ENCODE data around the gene REG1A.

REG1A gene

DNA sequence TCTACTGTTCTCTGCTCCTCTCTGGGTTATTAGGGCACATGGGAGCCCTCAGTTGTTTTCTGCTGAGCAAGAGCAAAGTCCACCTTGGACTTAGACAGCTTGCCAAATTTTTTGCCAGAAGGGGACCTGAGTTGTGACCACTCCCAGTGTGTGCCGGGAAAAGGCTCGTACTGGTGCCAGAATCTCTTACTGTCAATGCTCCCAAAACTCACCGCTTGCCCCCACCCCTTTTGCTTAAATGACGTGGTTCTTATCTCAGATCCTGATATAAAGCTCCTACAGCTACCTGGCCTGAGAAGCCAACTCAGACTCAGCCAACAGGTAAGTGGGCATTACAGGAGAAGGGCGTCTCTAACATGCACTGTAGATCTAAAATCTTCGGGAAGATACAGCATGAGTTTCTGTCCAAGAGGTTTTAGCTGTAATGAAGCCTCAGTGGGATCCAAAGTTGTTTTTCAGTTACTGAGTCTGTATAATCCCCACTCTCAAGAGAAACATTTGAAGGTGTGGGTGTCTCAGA, at the start of gene REG1A:
Gene REG1A, plus strand, starts transcription at position 295 of the 520 bp plus-strand sequence. CDS start 374 bp downstream, outside the sequence.
- TF ChIP-seq POLR2A (IDR thresholded peaks at IDR 0.05; ENCODE audit: low read length) (no peak), GATA1 (IDR thresholded peaks at IDR 0.05; ENCODE audit: low read depth, low read length) (no peak)
- no peak for DNase-seq

DNA sequence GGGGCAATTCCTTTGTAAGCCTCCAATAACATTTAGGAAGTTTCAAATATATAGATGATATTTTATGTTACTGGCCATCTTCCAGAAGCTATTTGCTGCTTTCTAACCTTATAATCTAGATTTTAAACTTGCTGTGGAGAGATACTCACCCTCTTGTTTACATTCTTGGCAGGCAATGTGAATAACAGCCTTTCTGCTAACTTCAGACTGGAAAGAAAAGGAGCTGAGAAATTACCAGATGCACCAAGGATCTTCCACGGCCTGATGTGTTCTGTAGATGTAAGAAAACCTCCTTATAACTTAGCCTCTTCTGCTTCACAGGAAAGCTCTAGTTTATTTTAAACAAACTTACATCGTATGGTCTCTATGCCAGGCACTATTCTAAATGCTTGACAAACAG, 49.2 kb upstream of the REG1A start:
- no peak for TF ChIP-seq POLR2A (IDR thresholded peaks at IDR 0.05; ENCODE audit: low read length)
- no peak for TF ChIP-seq GATA1 (IDR thresholded peaks at IDR 0.05; ENCODE audit: low read depth, low read length)
- no peak for DNase-seq

- TF ChIP-seq GATA1 (IDR thresholded peaks at IDR 0.05; ENCODE audit: low read depth, low read length) (no peak), POLR2A (IDR thresholded peaks at IDR 0.05; ENCODE audit: low read length) (no peak)
- DNase-seq, result no peak
Measured at GRCh38 chr2:79082987-79083386, 37.3 kb upstream of the REG1A start.

GRCh38 chr2:79083597-79084251, 36.6 kb upstream of the REG1A start:
- DNase-seq, result peak; percentile 1 to 50
- no peak for TF ChIP-seq POLR2A (IDR thresholded peaks at IDR 0.05; ENCODE audit: low read length)
- TF ChIP-seq GATA1 (IDR thresholded peaks at IDR 0.05; ENCODE audit: low read depth, low read length), result no peak

GRCh38 chr2:79084495-79085135, 35.7 kb upstream of the REG1A start:
- no peak for DNase-seq
- TF ChIP-seq GATA1 (IDR thresholded peaks at IDR 0.05; ENCODE audit: low read depth, low read length) (no peak), POLR2A (IDR thresholded peaks at IDR 0.05; ENCODE audit: low read length) (no peak)

DNA sequence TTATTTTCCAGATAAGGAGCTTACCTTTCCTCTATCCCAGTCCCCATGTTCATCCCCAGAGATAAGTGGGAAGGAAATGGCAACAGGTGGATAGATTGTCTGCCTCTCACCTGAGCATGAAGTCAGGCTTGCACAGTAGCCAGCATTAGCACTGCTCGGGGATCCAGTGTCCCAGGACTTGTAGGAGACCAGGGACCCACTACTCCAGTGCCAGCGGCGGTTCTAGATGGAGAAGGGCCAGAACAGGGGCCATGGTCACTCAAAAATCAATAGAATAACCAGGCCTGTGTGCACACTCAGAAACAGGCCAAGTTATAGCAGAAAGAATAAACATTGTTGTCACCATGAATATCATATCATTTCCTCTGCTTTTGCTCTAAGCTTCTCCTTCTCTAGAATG, 34.9 kb upstream of the REG1A start:
- no peak for TF ChIP-seq POLR2A (IDR thresholded peaks at IDR 0.05; ENCODE audit: low read length)
- no peak for TF ChIP-seq GATA1 (IDR thresholded peaks at IDR 0.05; ENCODE audit: low read depth, low read length)

GRCh38 chr2:79086255-79086654, 34.0 kb upstream of the REG1A start:
- DNase-seq, result no peak
- TF ChIP-seq GATA1 (IDR thresholded peaks at IDR 0.05; ENCODE audit: low read depth, low read length) (no peak), POLR2A (IDR thresholded peaks at IDR 0.05; ENCODE audit: low read length) (no peak)

More for the DNA sequence above, 34.9 kb upstream of the REG1A start:
- no peak for DNase-seq

DNA sequence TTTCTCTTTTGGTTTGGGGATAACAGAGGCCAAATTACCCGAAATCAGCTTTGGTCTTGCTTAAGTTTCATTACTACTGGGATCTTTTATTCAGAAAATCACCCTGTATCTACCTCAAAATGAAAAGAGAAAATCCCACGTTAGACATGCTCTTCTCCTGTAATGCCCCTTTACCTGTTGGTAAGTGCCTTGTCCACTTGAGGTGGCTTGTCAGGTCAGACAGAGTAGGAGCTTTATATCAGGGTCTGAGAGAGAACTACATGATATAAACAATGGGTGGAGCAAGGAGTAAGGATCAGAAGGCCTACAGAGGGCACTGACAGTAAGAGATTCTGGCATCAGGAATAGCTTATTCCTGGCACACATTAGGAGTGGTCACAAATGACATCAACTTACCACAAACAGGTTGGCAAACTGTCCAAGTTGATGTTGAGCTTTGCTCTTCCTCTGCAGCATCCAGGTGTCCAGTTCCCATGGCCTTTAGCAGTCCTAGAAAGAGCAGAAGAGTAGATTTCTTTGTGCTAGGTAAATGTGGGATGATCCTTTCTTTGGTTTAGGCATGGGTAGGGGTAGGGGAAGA, 32.4 kb upstream of the REG1A start, which contains the start of gene REG1B:
Gene REG1B, minus strand, starts transcription at position 209 of the 580 bp plus-strand sequence. CDS start 381 bp downstream, outside the sequence.
- DNase-seq, result no peak
- TF ChIP-seq GATA1 (IDR thresholded peaks at IDR 0.05; ENCODE audit: low read depth, low read length) (no peak), POLR2A (IDR thresholded peaks at IDR 0.05; ENCODE audit: low read length) (no peak)

DNA sequence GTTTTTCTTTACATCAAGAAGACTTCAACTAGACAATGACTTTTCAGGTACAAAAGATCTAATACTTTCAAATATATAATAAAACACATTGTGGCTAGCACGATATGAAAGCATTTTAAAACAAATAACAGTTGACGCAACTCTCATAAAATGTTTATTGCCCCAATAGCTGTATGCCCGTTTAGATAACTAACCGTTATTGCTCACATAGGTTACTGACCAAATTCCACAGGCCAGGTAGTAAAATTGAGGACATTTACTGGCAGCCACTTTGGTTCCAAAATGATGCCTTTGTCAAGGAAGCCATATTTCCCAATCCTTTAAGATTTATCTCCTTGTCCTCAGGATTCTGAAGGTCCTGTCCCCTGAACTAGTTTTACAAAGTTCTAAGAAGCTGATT, 29.6 kb upstream of the REG1A start:
- TF ChIP-seq POLR2A (IDR thresholded peaks at IDR 0.05; ENCODE audit: low read length) (no peak), GATA1 (IDR thresholded peaks at IDR 0.05; ENCODE audit: low read depth, low read length) (no peak)
- no peak for DNase-seq

DNA sequence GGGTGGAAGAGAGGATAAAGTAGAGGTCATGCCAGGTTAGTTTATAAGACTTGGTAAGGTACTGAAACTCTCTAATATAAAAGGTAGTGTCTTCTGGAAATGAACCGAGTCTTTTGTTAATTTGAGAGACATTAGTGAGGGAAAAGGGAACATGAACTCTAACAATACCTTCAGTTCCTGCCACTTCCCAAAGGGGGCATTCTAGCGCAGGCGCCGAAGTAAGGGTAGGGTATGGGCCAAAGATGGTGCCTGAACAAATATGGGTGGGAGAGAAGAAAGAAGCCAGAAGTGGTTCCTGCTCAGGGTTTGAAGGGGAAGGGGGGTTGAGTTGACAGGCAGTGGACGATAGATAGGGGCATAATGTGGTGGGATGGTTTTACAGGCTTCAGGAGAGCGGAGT, 22.4 kb upstream of the REG1A start:
- TF ChIP-seq GATA1 (IDR thresholded peaks at IDR 0.05; ENCODE audit: low read depth, low read length) (no peak), POLR2A (IDR thresholded peaks at IDR 0.05; ENCODE audit: low read length) (no peak)
- DNase-seq, result no peak

- TF ChIP-seq GATA1 (IDR thresholded peaks at IDR 0.05; ENCODE audit: low read depth, low read length) (no peak), POLR2A (IDR thresholded peaks at IDR 0.05; ENCODE audit: low read length) (no peak)
- DNase-seq, result no peak
Measured at GRCh38 chr2:79099140-79099686, 21.1 kb upstream of the REG1A start.

DNA sequence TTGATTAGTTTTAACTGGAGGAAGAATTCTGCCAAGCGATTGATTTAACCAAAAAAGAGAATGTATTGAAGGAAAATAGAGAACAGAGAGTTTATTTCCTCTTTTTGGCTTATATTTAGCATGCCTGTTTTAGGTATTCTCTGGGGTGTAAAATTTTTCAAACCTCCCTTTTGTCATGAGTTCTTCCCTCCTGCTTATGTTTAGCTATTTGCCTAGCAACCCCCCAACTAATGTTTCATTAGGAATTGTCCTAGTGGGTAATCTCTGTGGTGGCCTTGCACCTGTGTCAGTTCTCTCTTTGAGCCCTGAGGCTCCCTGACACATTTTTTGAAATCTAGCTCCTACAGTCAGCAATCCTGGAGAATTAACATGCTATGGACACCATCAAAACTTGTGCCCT, 20.0 kb upstream of the REG1A start:
- no peak for DNase-seq
- TF ChIP-seq GATA1 (IDR thresholded peaks at IDR 0.05; ENCODE audit: low read depth, low read length) (no peak), POLR2A (IDR thresholded peaks at IDR 0.05; ENCODE audit: low read length) (no peak)

- TF ChIP-seq POLR2A (IDR thresholded peaks at IDR 0.05; ENCODE audit: low read length) (no peak), GATA1 (IDR thresholded peaks at IDR 0.05; ENCODE audit: low read depth, low read length) (no peak)
- DNase-seq, result no peak
Measured at GRCh38 chr2:79101024-79101423, 19.3 kb upstream of the REG1A start.

GRCh38 chr2:79103214-79103613, 17.1 kb upstream of the REG1A start:
- TF ChIP-seq POLR2A (IDR thresholded peaks at IDR 0.05; ENCODE audit: low read length), result no peak
- no peak for TF ChIP-seq GATA1 (IDR thresholded peaks at IDR 0.05; ENCODE audit: low read depth, low read length)

More at GRCh38 chr2:79103214-79103613, 17.1 kb upstream of the REG1A start:
- DNase-seq, result no peak

Measured in erythroblast (primary cell).